Measurements from ENCODE around the gene ERLEC1.
"Not testable (repeated sequence)": the region's sequence is repeated elsewhere in the genome, so short reads cannot be mapped to it uniquely, and the experiment has no call there.

The ERLEC1 gene

GRCh38 chr2:53784436-53784835 lies 2.4 kb upstream of the ERLEC1 start:
- DNase-seq = no peak

GRCh38 chr2:53785366-53785765 lies 1.5 kb upstream of the ERLEC1 start:
- no peak for DNase-seq

- no peak for DNase-seq
Observed at GRCh38 chr2:53786352-53786704, 516 bp upstream of the ERLEC1 start.

- no peak for DNase-seq
Observed at GRCh38 chr2:53787614-53788289, 908 bp downstream of the ERLEC1 start.

- no peak for DNase-seq
Observed at GRCh38 chr2:53793261-53793660, 6.4 kb downstream of the ERLEC1 start.

GRCh38 chr2:53793821-53794220 lies 7.0 kb downstream of the ERLEC1 start:
- DNase-seq = no peak

- no peak for DNase-seq
Observed at GRCh38 chr2:53801547-53801946, 14.7 kb downstream of the ERLEC1 start.

GRCh38 chr2:53802617-53803151 lies 15.8 kb downstream of the ERLEC1 start:
- no peak for DNase-seq

GRCh38 chr2:53811601-53812000 lies 24.8 kb downstream of the ERLEC1 start:
- no peak for DNase-seq

GRCh38 chr2:53813151-53813550 lies 26.3 kb downstream of the ERLEC1 start:
- no peak for DNase-seq

- DNase-seq = no peak
Observed at GRCh38 chr2:53818854-53819435, 32.1 kb downstream of the ERLEC1 start.

GRCh38 chr2:53819634-53820033 lies 32.8 kb downstream of the ERLEC1 start:
- no peak for DNase-seq

- no peak for DNase-seq
Observed at GRCh38 chr2:53820048-53820447, 33.2 kb downstream of the ERLEC1 start.

GRCh38 chr2:53820711-53821110 lies 33.9 kb downstream of the ERLEC1 start:
- no peak for DNase-seq

- no peak for DNase-seq
Observed at GRCh38 chr2:53821810-53822209, 35.0 kb downstream of the ERLEC1 start.

- not testable (repeated sequence) for DNase-seq
Observed at GRCh38 chr2:53823639-53824038, 36.8 kb downstream of the ERLEC1 start.

GRCh38 chr2:53826030-53826410 lies 39.2 kb downstream of the ERLEC1 start:
- DNase-seq = no peak

- no peak for DNase-seq
Observed at GRCh38 chr2:53826587-53827397, 39.9 kb downstream of the ERLEC1 start.

GRCh38 chr2:53827398-53828175 lies 40.7 kb downstream of the ERLEC1 start:
- DNase-seq = no peak

GRCh38 chr2:53828331-53828730 lies 41.5 kb downstream of the ERLEC1 start:
- DNase-seq = no peak

GRCh38 chr2:53829273-53829979 lies 42.6 kb downstream of the ERLEC1 start:
- no peak for DNase-seq

GRCh38 chr2:53829980-53830290 lies 43.1 kb downstream of the ERLEC1 start:
- DNase-seq = not testable (repeated sequence)

- no peak for DNase-seq
Observed at GRCh38 chr2:53840580-53840979, 53.7 kb downstream of the ERLEC1 start.

All from NCI-H1930 (cell line).